ENCODE results near the gene ALKBH1.
"Not testable (repeated sequence)": the region's sequence is repeated elsewhere in the genome, so short reads cannot be mapped to it uniquely, and the experiment has no call there.

ALKBH1 gene

GRCh38 chr14:77673193-77673592, 34.6 kb downstream of the ALKBH1 start:
- no peak for DNase-seq

GRCh38 chr14:77667331-77667730, 40.5 kb downstream of the ALKBH1 start:
- no peak for DNase-seq

- DNase-seq, result no peak
These were observed 44.5 kb downstream of the ALKBH1 start for GRCh38 chr14:77663293-77663692.

GRCh38 chr14:77661562-77661961, 46.3 kb downstream of the ALKBH1 start:
- not testable (repeated sequence) for DNase-seq

GRCh38 chr14:77660754-77661153, 47.1 kb downstream of the ALKBH1 start:
- no peak for DNase-seq

GRCh38 chr14:77659831-77660230, 48.0 kb downstream of the ALKBH1 start:
- peak; percentile 56 for DNase-seq

GRCh38 chr14:77657280-77657679, 50.5 kb downstream of the ALKBH1 start:
- DNase-seq, result no peak

GRCh38 chr14:77654001-77654441, 53.8 kb downstream of the ALKBH1 start:
- DNase-seq, result no peak

GRCh38 chr14:77649326-77649725, 58.5 kb downstream of the ALKBH1 start:
- no peak for DNase-seq

- no peak for DNase-seq
These were observed 59.2 kb downstream of the ALKBH1 start for GRCh38 chr14:77648520-77649200.

- DNase-seq, result no peak
These were observed 60.0 kb downstream of the ALKBH1 start for GRCh38 chr14:77647853-77648252.

GRCh38 chr14:77646907-77647306, 60.9 kb downstream of the ALKBH1 start:
- no peak for DNase-seq

GRCh38 chr14:77645520-77646230, 62.1 kb downstream of the ALKBH1 start:
- peak; percentile 79 for DNase-seq

- DNase-seq, result no peak
These were observed 65.4 kb downstream of the ALKBH1 start for GRCh38 chr14:77642407-77642806.

- peak; percentile 82 for DNase-seq
These were observed 66.1 kb downstream of the ALKBH1 start for GRCh38 chr14:77641534-77642341.

- DNase-seq, result peak; percentile 48
These were observed 66.9 kb downstream of the ALKBH1 start for GRCh38 chr14:77640756-77641533.

GRCh38 chr14:77638771-77639171, 69.1 kb downstream of the ALKBH1 start:
- DNase-seq, result peak; percentile 39

- not testable (repeated sequence) for DNase-seq
These were observed 72.0 kb downstream of the ALKBH1 start for GRCh38 chr14:77635869-77636268.

- DNase-seq, result not testable (repeated sequence)
These were observed 72.4 kb downstream of the ALKBH1 start for GRCh38 chr14:77635466-77635865.

- DNase-seq, result no peak
These were observed 77.7 kb downstream of the ALKBH1 start for GRCh38 chr14:77630111-77630510.

- no peak for DNase-seq
These were observed 82.5 kb downstream of the ALKBH1 start for GRCh38 chr14:77625360-77625759.

GRCh38 chr14:77623201-77623600, 84.6 kb downstream of the ALKBH1 start:
- no peak for DNase-seq
